Activated T-helper 1 cell treated with Interleukin-2 at 50 U/mL for 16 hours (primary cell): ENCODE measurements around the gene DENND1A.

Experiments used
- DNase-seq: peaks from one replicate; pipeline ENCODE4 v3.0.0-alpha.2; 2020; ENCODE audit warnings: low read depth

DENND1A gene

GRCh38 chr9:123568691-123569688 lies 360.9 kb downstream of the DENND1A start:
- DNase-seq, result no peak

DNA sequence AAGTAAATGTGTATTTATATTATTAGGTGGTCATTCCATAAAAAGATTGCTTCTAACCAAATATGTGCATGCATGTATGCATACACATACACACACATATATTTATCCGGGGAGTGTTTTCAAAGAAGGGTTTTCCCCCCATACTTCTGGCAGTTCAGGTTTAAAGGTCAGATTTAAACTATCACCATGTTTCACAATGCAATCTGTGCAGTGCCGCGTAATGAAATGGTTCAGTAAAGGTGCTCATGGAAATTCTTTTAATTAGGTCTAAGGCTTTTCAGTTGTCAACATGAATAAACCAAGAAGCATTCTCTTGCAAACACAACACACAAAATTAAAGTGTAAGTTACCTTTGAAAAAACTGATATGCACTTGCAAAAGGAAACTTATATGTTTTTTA lies 362.9 kb downstream of the DENND1A start:
- no peak for DNase-seq

- DNase-seq, result no peak
These were observed 365.3 kb downstream of the DENND1A start for GRCh38 chr9:123564652-123565051.

- DNase-seq, result no peak
These were observed 367.0 kb downstream of the DENND1A start for GRCh38 chr9:123562844-123563346.

- no peak for DNase-seq
These were observed 368.9 kb downstream of the DENND1A start for GRCh38 chr9:123561046-123561445.

DNA sequence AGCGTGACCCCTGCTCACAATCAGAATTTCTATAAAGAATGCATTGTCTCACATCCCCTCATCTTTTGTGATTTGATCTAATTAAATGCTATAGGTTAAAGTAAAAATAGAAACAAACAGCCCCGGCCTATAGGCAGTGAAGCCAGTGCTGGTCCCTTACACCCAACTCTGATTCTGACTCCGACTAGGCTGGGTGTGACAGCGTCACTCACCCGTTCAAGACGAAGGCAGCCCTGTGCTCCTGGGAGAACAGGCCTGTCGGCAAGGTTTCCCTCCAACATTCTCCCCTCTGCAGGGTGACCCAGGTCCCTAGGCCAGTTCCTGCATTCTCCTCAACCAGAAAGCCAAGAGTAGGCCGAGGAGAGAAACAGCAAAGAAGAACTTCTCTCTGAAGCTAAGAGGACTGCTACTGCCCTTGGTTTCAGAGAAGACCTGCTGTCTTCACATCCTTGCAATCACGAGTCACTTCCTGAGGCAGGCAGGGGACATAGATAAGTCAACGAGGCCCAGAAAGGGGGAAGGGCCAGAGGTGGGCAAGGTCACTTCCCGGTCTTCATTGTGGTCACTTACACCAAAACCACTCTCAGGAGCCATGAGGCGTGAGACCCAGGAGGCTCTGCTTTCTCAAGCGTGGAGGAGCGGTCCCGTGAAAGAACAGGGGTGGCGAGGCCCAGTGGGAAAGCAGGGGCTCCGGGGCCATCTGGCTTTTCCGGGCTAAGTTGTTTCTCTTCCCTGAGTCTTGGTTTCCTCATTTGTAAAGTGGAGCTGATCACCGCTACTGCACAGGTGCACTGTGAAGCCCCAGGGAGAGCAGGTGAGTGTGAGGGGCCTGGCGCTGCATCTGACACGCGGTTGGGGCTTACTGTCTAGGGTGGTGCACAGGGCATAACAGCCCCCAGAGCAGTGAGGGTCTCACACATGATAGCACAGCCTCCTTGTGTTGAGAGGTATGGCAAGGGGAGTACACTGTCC lies 373.2 kb downstream of the DENND1A start:
- no peak for DNase-seq

DNA sequence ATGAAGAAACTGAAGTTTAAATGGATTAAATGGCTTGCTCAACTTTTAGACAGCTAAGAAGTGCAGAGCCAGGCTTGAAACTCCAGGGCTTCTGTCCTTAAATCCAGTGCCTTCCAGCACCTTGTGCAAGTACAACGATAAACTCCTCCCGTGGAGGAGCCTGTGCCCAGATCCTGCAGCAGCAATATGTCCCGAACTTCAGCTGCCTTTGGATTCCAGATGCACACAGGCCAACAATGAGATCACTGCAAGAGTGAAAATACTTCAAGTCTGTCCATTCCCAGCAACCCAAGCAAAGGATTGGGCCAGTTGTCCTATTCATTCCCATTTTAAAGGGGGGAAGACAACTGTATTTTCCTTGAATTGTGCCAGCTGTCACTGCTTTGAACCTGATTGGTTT lies 374.3 kb downstream of the DENND1A start:
- DNase-seq, result no peak

- no peak for DNase-seq
These were observed 377.4 kb downstream of the DENND1A start for GRCh38 chr9:123552530-123552929.

DNA sequence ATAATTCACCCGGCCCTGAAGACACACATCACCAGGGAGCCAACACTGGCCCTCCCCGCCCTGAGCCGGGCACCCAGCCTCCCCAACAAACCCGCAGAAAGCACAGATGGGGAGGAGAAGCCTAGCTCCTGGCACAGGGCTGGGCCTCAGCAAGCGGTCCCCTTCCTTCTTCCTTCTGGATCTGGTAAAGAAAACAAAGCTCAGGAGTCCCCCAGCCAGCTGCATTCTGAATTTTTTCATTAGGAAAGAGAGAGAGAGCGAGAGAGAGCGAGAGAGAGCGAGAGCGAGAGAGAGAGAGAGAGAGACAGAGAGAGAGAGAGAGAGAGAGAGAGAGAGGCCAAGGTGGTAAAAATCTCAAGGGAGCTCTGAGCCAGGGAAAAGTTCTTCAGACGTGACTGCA lies 378.2 kb downstream of the DENND1A start:
- DNase-seq, result no peak

DNA sequence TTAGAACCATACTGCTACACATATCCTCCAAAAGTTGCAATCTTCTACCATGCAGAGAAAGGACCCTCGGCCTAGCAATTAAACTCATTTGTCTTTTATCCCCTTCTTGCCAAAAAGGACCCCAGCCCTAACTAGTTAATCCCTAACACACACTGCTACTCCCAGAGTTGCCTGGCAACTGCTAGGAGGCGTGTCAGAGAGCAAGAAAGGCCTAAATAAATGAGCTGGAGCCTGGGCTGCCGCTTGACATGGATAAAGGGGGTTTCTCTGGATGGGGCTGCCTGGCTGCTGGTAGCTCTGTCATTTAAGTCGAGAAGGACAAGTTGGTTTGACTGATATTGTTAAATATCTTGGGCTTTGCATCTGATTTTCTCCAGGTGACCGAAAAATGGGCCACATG lies 379.1 kb downstream of the DENND1A start:
- no peak for DNase-seq

GRCh38 chr9:123550012-123550411 lies 379.9 kb downstream of the DENND1A start:
- DNase-seq, result no peak

DNA sequence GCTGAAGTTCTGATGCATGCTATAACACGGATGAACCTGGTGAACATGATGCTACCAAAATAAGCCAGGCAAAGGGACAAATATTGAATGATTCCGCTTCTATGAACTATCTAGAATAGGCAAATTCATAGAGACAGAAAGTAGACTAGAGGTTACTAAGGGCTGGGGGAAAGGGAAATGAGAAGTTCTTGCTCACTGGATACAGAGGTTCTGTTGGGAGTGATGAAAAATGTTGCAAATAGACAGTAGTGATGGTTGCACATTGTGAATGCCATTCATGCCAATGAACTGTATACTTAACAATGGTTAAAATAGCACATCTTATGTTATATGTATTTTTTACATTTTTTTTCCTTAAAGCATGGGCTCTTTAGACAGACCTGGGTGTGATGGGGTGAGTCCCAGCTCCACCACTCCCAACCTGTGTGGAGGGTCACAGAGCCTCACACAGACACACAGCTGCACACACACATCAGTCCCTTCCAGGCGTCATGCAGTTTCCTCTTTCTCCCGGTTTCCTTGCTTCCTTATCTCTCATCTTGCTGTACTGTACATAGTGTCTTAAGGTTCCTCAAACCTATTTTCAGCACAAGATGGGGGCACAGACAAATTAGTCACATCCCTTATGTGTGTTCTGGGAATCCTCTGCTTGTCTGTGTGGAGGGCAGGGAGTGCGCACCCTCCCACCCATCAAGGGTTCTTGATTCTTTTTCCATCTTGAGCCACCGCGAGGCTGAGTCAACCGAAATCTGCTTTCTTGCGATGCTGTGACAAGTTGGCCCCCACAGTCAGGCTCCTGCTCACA lies 381.0 kb downstream of the DENND1A start:
- DNase-seq, result no peak

- no peak for DNase-seq
These were observed 385.7 kb downstream of the DENND1A start for GRCh38 chr9:123544007-123544827.

DNA sequence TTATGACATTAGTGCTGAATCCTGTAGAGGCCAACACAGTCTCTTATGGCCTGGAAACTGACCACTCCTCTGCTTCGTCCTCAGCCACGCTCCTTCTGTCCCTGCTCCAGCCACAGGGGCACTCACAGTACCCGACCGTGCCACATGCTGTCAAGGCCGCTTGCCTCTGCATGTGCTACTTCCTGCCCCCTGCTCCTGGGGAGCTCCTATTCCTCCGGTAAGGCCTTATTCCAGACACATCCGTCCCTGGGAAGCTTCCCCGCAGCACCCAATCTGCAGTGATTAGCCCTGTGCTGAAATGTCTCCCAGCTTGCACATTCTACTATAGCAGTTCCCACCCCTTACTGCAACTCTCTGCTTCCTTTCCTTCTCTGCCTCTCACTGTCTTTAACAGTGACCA lies 386.4 kb downstream of the DENND1A start:
- no peak for DNase-seq

DNA sequence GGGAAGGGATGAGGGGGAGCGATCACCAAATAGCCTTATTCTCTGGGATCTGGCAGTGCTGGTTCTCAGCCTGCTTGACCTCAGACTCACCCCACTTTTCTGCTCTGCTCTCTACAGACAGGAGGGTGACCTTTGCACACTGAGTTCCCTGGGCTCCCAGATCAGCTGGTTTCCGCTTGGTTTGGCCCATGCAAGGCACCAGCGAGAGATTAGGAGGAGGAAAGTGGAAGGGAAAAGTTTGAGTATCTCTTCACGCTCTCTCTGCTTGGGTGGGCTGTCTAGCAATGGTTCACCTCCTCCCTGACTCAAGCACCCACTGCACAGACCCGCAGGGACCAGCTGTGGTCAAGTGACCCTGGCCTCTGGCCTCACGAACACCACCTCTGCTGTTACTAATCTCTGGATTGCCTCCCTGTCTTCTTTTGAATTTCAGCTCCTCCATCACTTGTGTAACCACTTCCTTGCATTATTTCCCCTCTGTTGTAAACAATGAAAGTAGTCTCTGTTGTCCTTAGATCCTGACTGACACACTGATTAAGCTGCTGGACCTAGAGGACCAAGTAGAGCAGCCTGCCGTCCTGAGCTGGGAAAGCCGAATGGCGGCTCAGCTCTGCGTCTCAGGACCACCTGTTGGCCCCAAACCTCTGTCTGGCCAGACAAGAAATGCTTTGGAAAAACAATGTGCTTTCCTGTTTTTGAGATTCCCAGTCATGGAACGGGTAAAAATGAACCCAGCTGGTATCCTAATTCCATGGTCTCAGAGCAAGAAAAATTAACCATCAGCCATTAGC lies 387.3 kb downstream of the DENND1A start:
- no peak for DNase-seq

- DNase-seq, result no peak
These were observed 388.5 kb downstream of the DENND1A start for GRCh38 chr9:123541411-123541810.

DNA sequence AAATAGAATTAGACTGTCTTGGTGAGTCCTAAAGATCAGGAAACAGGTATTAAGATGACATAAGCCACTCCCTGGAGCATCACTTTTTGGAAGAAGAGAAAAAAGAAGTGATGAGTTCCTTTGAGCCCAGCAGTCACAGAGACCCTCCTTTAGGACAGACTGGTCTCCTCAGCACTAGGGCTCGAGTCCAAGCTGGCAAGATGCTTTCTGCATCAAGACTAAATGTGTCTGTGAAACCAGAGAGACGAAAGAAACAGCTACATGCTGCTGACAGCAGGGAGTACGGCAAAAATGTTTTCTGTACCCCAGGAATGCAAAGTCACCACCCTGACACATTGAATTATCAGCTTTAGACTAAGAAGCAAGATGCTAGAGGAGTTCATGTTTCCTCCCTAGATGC lies 389.5 kb downstream of the DENND1A start:
- no peak for DNase-seq

DNA sequence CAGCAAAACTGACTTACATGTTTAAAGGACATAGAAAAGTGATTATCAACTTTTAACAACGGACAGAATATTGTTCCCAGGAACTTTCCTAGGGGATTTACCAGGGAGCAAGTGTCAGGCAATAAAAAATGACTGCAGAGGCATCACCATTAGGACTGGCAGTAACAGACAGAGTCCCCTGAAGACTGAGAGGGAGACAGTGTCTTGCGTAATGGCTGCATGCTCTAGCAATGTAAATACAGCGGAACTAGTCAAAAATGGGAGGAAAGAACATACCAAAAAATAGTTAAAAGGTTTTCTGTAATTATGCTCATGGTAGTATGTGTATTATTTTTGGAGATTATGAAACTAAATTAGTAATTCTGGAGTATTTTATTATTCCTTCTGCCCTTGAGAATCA lies 392.1 kb downstream of the DENND1A start:
- no peak for DNase-seq

DNA sequence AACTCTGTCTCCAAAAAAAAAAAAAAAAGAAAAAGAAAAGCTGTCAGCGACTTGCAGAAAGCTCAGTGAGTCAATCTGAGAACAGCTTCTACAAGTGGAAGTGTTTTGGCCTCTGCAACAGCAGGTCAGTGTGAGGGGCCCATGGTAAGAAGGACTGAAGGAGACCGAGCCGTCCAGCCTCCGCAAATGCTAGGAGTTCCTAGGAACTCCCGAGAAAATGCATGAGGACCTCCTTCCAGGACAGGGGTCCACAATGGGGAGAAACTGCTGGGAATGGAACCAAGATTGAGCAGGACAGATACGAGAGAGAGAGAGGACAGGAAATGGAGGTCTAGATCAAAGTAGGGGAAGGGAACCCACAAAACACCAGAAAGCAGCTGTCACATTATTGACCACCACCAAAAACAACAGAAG lies 393.5 kb downstream of the DENND1A start:
- DNase-seq, result no peak

DNA sequence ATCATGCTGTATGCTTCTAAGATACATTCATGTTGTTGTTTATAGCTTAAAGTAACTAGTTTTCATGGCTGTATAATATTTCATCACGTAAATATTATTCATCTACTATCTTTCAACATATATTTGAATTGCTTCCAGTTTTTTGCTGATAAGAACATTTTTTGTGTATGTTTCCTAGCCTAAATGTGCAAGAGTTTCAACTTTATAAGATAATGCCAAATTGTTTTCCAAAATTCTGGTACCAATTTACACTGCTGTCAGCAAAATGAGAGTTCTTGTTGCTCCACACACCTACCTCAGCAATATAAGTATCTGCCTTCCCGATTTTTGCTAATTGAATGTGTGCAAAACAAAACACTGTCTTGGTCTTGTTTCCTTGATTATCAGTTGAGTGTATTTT lies 395.6 kb downstream of the DENND1A start:
- no peak for DNase-seq
